Lower leg skin (tissue), 3 donors: Measurements from ENCODE around the gene TTYH3.

Experiments used
- CTCF ChIP-seq, 3 donors: fragments of 450-650 bp; IDR thresholded peaks; one replicate each; pipeline ENCODE4 v1.5.1; 2016; ENCODE audit warnings: antibody characterized with exemption in 3 of 3, mild to moderate bottlenecking in 3 of 3, moderate library complexity in 2 of 3
- POLR2A ChIP-seq, 2 donors: fragments of 450-650 bp; IDR thresholded peaks; one replicate each; pipeline ENCODE4 v1.6.1; 2016 to 2017; ENCODE audit warnings: antibody characterized with exemption in 2 of 2, mild to moderate bottlenecking in 1 of 2, moderate library complexity in 1 of 2

GRCh38 chr7:2700141-2700850 is 68.5 kb downstream of the TTYH3 start:
- TF ChIP-seq CTCF (IDR thresholded peaks at IDR 0.05) (no peak), POLR2A (IDR thresholded peaks at IDR 0.05) (no peak)
